Stomach smooth muscle (tissue), 2 donors: Measurements from ENCODE around the gene GPR33.
"Not testable (repeated sequence)": the region's sequence is repeated elsewhere in the genome, so short reads cannot be mapped to it uniquely, and the experiment has no call there.

Source experiments
- H3K27ac ChIP-seq: one replicate; pipeline ENCODE4 v1.7.0; 2013; ENCODE audit warnings: mild to moderate bottlenecking, low read length, inconsistent platforms
- H3K27me3 ChIP-seq, 2 donors: one replicate each; pipeline ENCODE4 v1.7.0; 2013; ENCODE audit warnings: low read length in 2 of 2; ENCODE audit not compliant: insufficient read depth in 2 of 2, control insufficient read depth in 1 of 2
- H3K36me3 ChIP-seq, 2 donors: one replicate each; pipeline ENCODE4 v1.7.0; 2013; ENCODE audit warnings: low read length in 2 of 2; ENCODE audit not compliant: control insufficient read depth in 2 of 2, insufficient read depth in 2 of 2
- H3K4me1 ChIP-seq: one replicate; pipeline ENCODE4 v1.7.0; 2013; ENCODE audit warnings: low read length; ENCODE audit not compliant: control insufficient read depth, insufficient read depth
- H3K4me3 ChIP-seq, 2 donors: one replicate each; pipeline ENCODE4 v1.7.0; 2013; ENCODE audit warnings: low read length in 2 of 2
- H3K9ac ChIP-seq, 2 donors: one replicate each; pipeline ENCODE4 v1.7.0; 2013; ENCODE audit warnings: low read length in 2 of 2, mild to moderate bottlenecking in 1 of 2
- H3K9me3 ChIP-seq, 2 donors: one replicate each; pipeline ENCODE4 v1.7.0; 2013; ENCODE audit warnings: low read length in 2 of 2; ENCODE audit not compliant: control insufficient read depth in 2 of 2
- donor health status: healthy.
- donor health status: Pancreatic carcinoma.

The GPR33 gene

DNA sequence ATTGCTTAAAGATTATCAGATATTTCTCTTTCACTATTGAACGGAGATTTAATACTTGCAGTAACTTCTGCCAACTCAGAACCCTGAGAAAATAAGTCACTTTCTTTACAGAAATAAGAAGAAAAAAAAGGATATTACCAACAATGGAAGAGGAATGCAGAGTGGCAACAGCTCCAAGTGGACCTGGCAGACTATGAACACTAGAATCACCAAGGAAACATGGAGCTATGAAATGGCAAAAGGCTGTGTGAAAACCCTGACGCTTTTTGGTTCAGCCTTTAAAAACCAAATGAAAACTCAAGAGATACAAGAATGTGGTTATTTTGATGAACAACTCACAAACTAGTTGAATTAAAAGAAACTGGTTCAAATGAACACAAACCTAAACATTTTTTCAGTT lies 48.3 kb downstream of the GPR33 start:
- H3K36me3 ChIP-seq = no peaks in the 10 kb centered on the region
- no peaks in the 10 kb centered on the region for H3K9me3 ChIP-seq
- H3K9ac ChIP-seq = no peak overlapping the region
- no peak overlapping the region for H3K27ac ChIP-seq
- no peak overlapping the region for H3K4me3 ChIP-seq
- no peaks in the 10 kb centered on the region for H3K4me1 ChIP-seq
- no peaks in the 10 kb centered on the region for H3K27me3 ChIP-seq

DNA sequence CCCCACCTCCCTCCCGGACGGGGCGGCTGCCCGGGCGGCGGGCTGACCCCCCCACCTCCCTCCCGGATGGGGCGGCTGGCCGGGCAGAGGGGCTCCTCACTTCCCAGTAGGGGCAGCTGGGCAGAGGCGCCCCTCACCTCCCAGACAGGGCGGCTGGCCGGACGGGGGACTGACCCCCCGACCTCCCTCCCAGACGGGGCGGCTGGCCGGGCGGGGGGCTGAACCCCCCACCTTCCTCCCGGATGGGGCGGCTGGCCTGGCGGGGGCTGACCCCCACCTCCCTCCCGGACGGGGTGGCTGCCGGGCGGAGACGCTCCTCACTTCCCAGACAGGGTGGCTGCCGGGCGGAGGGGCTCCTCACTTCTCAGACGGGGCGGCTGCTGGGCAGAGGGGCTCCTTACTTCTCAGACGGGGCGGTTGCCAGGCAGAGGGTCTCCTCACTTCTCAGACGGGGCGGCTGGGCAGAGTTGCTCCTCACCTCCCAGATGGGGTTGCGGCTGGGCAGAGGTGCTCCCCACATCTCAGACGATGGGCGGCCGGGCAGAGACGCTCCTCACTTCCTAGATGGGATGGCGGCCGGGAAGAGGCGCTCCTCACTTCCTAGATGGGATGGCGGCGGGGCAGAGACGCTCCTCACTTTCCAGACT lies 50.7 kb downstream of the GPR33 start:
- not testable (repeated sequence) for H3K27me3 ChIP-seq, H3K9me3 ChIP-seq, H3K9ac ChIP-seq, H3K36me3 ChIP-seq, H3K4me3 ChIP-seq, H3K4me1 ChIP-seq, H3K27ac ChIP-seq

DNA sequence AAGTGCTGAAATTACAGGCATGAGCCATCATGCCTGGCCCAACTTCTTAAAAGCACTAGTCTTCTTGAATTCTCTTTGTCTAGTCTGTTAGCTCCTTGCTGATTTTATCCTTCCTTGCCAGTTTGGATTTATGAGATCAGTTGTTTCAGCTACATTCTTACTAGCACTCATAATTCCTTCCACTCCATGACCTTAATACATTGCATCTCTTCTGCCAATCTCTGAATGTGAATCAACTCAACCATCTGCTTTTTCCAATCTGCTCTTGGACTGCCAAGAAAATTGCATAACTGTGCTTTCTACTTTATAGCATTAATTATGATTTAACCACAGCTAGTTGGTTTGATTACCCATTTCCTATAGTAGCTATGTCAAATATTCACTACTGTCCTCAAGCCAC lies 52.6 kb downstream of the GPR33 start:
- no peaks in the 10 kb centered on the region for H3K4me1 ChIP-seq
- H3K27ac ChIP-seq = no peak overlapping the region
- H3K36me3 ChIP-seq = no peaks in the 10 kb centered on the region
- H3K9me3 ChIP-seq = no peaks in the 10 kb centered on the region
- no peak overlapping the region for H3K4me3 ChIP-seq
- H3K27me3 ChIP-seq = no peaks in the 10 kb centered on the region
- H3K9ac ChIP-seq = no peak overlapping the region
